Activated gamma-delta T cell treated with anti-CD3 and anti-CD28 coated beads, Interleukin-2, amount 50 U/mL, for 16 hours (primary cell): Measurements from ENCODE around the gene SLC4A2.
A peak's percentile ranks its signal among the peaks of the same experiment; 100 is the strongest.
"Not testable (repeated sequence)": the region's sequence is repeated elsewhere in the genome, so short reads cannot be mapped to it uniquely, and the experiment has no call there.

Experiments
- DNase-seq: peaks from one replicate; pipeline ENCODE4 v3.0.0-alpha.2; 2020; ENCODE audit warnings: low read depth

The SLC4A2 gene

DNA sequence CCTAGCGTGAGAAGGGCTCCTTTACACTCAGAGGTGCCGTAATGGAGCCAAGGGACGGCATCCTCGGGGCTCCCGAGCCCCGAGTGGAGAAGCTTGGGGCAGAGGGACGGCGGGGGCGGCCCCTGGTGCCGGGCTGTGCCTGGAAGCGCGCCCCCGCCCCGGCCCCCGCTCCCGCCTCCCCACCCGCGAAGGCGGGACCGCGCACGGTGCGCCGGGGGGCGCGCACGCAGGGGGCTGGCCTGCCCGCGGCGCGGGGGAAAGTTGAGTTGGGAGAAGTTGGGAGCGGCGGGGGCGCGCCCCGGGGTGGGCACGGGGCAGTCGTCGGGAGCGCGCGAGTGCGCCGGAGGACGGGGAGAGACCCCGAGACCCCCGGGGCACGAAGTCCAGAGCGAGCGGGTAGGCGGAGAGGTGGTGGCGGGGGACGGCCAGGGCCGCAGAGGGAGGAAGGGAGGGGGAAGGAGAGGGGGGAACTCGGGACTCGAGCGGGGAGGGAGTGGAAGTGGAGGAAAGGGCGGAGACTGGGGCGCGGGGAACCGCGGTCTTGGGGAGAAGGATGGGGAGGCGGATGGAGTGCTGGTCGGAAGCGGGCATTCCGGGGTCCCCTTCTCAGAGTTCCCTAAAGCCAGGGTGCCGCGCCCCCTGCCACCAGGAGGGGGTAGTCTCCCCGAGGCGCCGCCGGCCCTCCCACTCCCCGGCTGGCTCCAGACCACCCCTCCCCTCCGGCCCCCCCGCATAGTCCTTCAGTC, at the start of gene SLC4A2:
SLC4A2 (plus strand) TSS at position 223 of the 746 bp plus-strand sequence. CDS start 2,399 bp downstream, outside the sequence.
- peak; percentile 54 for DNase-seq

- DNase-seq = no peak
These were observed 49.4 kb upstream of the SLC4A2 start for GRCh38 chr7:151010037-151010306.

DNA sequence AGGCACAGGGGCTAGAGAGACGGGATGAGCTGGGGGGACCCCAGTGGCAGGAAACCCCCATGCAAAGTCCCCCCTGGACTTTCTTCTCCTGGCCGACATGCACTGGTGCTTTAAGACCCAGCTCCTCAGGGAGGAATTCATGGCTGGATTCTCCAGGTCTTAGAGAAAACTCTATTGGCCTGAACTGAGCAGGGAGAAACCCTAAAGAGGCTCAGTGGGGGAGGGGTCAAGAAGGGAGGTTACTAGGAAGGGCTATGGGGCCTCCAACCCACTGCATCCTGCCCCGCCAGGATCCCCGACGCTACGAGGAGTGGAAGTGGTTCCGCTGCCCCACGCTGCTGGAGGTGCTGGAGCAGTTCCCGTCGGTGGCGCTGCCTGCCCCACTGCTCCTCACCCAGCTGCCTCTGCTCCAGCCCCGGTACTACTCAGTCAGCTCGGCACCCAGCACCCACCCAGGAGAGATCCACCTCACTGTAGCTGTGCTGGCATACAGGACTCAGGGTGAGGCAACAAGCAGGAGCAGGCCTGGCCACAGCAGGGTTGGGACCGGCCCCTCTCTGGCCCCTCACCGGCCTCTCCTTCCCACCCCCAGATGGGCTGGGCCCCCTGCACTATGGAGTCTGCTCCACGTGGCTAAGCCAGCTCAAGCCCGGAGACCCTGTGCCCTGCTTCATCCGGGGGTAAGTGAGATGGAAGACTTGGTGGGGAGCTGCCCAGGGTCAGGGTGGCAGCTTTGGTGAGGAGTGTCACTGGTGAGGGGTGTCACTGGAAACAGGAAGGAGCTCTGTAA, 48.9 kb upstream of the SLC4A2 start:
- DNase-seq = no peak

- DNase-seq = no peak
These were observed 48.3 kb upstream of the SLC4A2 start for GRCh38 chr7:151011097-151011409.

GRCh38 chr7:151011616-151012015, 47.8 kb upstream of the SLC4A2 start:
- not testable (repeated sequence) for DNase-seq

GRCh38 chr7:151012031-151012692, 47.2 kb upstream of the SLC4A2 start:
- no peak for DNase-seq

- no peak for DNase-seq
These were observed 46.5 kb upstream of the SLC4A2 start for GRCh38 chr7:151012911-151013347.

DNA sequence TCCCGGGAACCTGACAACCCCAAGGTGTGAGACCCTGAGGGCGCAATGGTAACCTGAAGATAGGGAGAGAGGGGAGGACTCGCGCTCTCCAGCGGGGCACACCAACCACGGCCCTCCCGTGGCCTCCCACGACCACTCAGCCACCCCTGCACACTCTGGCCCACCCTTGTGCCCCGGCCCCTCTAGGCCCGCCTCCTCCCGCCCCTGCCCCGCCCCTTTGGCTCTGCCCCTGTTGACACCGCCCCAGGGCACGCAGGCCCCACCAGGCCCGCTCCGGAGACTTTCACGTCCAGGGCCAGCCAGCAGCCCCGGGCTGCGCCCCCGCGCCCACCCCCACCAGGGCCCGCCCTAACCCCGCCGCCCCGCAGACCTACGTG, 46.0 kb upstream of the SLC4A2 start:
- DNase-seq = no peak

DNA sequence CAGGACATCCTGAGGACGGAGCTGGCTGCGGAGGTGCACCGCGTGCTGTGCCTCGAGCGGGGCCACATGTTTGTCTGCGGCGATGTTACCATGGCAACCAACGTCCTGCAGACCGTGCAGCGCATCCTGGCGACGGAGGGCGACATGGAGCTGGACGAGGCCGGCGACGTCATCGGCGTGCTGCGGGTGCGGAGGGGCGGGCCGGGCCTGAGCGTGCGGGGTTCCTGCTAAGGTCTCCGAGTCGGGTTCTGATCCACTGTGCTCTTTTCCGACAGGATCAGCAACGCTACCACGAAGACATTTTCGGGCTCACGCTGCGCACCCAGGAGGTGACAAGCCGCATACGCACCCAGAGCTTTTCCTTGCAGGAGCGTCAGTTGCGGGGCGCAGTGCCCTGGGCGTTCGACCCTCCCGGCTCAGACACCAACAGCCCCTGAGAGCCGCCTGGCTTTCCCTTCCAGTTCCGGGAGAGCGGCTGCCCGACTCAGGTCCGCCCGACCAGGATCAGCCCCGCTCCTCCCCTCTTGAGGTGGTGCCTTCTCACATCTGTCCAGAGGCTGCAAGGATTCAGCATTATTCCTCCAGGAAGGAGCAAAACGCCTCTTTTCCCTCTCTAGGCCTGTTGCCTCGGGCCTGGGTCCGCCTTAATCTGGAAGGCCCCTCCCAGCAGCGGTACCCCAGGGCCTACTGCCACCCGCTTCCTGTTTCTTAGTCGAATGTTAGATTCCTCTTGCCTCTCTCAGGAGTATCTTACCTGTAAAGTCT, 45.5 kb upstream of the SLC4A2 start:
- DNase-seq = peak; percentile 74

DNA sequence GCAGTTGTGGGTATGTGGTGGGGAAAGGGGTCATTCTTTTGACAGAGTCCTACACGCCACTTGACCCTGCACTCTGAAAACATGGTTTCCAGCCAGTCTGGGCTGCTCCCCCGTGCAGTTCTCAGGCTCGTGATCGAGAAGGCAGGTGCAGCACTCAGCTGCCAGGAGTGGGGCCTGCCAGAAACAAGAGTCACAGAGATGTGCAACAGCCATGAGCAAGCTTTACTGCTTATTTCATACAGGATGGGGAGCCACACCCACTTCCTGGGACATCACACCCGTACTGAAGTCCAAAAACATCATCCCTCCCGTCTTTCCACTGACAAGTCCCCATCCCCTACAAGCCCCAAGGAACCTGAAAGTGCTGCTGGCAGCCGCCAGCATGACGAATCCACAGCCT, 44.4 kb upstream of the SLC4A2 start:
- no peak for DNase-seq

DNA sequence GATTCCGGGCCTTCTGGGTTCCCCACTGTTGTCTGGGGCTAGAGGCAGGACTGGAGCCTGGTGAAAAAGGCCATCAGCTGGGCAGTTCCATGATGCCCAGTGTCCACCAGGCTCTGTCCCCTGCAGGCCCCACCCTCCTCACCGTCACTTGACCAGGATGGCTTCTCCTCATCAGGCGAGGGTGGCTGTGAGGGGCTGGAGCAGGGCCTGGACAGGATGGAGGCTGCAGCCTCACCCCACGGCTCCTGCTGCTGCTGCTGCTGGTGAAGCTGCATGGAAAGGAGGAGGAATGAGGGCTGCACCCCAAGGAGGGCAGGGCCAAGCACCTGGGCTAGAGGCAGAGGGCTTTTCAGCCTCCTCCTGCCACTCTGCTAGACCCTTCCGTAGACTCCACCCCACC, 43.4 kb upstream of the SLC4A2 start:
- DNase-seq = no peak

- no peak for DNase-seq
These were observed 42.9 kb upstream of the SLC4A2 start for GRCh38 chr7:151016505-151016904.

GRCh38 chr7:151016942-151017341, 42.4 kb upstream of the SLC4A2 start:
- DNase-seq = no peak

DNA sequence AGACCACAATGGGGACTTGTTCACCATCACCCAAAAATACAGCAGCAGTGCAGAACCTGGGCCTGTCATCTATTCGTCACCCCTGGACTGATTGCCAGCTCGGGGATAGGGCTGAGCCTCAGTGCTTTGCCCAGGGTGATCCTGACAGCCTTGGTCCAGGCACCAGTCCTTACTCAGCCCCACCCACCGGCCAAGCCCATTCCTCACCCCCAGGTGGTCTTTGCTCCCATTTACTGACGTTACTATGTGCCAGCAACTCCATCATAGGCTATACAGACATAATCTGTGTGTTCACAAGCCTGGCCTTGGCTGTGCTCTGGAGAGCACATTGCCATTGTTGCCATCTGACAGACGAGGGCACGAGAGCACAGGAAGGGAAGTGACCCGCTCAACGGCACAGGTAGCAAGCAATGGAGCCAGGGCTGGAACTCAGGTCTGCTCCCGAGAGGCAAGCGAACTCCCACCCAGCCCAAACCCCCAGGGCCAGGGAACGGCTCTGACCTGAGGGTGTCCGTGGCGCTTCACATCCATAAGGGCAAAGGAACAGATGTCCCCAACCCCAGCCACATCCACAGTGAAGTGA, 41.9 kb upstream of the SLC4A2 start:
- no peak for DNase-seq

DNA sequence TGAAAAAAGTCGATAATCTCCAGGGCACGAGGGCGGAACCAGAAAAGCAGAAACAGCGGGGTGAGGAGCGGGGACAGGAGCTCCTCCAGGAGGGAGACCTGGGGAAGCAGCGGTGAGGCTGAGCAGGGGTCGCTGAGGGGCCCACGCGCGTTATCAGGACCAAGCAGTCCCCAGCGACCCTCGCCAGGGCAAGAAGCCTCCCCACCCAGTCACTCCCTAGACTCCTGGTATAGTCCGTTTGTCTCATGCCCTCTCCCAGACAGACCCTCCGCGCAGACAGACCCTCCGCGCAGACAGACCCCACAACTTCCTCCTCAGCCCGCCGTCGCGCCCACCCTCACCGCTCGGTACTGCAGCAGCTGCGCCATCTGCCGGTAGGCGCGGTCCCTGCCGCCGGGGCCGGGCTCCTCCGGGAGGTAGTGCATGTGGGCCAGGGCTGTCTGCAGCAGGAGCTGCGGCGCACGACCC, 41.4 kb upstream of the SLC4A2 start:
- DNase-seq = peak; percentile 68

- DNase-seq = no peak
These were observed 40.8 kb upstream of the SLC4A2 start for GRCh38 chr7:151018421-151019129.

DNA sequence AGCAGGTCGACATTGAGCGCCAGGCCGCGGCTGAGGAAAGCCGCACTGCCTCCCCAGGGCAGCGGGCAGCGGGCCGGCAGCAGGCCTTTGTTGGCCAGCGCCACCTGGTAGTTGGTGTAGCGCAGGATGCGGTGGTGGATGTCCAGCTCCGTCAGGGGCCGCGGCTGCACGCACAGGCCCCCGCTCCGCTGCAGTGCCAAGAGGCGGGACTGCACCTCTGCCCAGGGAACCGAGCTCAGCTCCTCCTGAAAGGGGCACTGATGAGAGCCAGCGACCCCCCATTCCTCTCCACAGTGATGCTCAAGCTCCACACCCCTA, 40.3 kb upstream of the SLC4A2 start:
- DNase-seq = no peak

DNA sequence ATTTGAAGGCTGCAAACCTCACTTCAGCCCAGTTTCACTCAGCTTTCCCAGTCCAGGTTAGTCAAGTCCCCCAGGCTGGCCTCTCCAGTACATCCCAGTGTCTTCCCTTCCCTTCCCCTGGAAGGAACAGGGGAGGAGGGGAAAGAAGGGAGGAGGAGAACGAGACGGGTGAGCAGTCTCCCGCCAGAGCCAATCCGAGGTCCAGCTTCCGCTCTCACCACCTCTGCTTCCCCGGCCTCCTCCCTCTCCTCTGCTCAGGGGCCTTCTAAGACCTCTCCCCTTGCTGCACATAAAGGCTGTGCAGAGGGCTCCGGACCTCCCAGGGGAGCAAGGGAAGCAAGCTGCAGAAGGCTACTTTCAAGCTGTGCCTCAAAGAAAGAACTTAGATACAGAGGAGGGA, 39.2 kb upstream of the SLC4A2 start:
- no peak for DNase-seq

- DNase-seq = no peak
These were observed 36.2 kb upstream of the SLC4A2 start for GRCh38 chr7:151023232-151023631.

DNA sequence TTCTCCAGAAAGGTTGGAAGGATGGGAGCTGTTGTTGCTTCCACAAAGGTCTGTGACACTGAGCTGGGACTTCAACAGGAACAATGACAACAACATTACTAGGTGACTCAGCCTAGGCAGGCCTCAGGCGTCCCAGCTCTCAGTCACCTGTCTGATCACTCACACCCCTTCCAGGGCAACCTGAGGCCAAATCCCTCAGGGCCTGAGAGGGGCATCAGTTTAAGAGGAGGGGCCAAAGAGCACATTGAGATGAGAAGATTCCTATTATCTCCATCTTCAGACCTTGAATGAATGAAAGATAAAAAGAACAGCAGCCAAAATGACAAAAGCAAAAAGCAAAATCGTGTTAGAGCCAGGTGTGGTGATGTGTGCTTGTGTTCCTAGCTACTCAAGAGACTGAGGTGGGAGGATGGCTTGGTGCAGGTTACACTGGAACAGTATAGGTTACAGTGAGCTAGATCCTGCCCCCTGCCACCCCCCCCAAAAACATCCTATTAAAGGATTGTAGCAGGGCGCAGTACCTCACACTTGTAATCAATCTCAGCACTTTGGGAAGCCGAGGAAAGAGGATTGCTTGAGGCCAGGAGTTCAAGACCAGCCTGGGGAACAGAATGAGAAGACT, 34.8 kb upstream of the SLC4A2 start, which contains the start of gene ATG9B:
ATG9B (minus strand) TSS at position 60 of the 622 bp plus-strand sequence. CDS start 71 bp downstream, outside the sequence.
- DNase-seq = no peak
